SK-MEL-5 (cell line): ENCODE measurements around the gene CA9. TPM values are rescaled to one million over a fixed set of nuclear protein-coding genes. Genes with fewer than 3 reads are reported as not detected.

ENCODE experiments used
- DNase-seq: peaks from one replicate; pipeline ENCODE4 v3.0.0-alpha.2; 2016; ENCODE audit warnings: low read depth, low spot score
- in situ Hi-C: cut with HindIII; loops from 2 replicates; pipeline ENCODE4 v1.10.0; 2016; ENCODE audit warnings: low sequenced_read_pairs, high pct_unique_total_duplicates, low pct_unique_long_range_greater_than_20kb
- total RNA-seq: library from RNA; depleted of rRNA; stranded (reverse); fragments of >200 nt; shearing (Covaris generic); gene quantifications from 2 replicates; pipeline ENCODE4 v1.2.3, GENCODE V29; 2014

The CA9 gene
- total RNA-seq, 1 experiment from 2014 or later: 0.29 TPM

DNA sequence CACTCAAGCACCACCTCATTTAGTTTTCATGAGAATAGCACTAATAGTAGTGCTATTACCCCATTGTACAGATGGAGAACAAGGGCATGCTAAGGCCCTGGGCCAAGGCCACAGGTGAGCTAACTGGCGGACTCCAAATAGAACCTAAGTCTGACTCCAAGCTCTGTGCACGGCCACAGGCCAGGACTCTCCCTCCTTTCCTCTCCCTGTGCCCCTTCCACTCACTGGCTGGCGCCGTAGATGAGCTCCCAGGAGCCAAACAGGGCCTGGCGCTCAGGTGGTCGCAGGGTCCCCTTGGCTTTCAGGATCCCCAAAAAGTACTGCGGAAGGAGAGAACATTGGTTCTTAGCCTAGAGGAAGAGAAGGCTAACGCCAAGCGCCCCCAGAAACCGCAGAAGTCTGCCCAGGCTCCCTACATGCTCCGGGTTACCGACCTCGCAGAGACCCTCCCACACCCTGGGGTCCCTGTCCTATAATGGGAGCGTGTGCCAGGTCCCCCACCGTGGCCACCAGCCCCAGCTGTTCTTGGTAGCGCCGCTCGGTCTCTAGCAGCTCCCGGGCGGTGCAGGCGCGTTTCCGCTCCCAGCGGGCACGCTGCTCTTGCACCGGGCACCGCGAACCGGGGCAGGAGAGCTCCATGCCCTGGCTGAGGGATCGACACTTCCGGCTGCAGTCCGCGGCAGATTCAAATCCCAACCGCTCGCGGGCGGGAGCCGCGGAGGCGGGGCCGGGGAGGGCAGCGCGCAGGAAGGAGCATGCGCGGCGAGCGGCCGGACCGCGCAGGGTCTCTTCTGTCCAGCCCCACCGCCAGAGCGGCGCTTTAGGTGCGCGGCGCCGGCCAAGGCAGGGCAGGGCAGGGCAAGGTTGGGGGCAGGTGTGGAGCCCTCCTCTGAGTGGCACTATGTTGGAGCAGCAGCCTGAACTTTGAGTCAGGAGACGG, 8.9 kb upstream of the CA9 start, which contains the start of gene ARHGEF39:
Gene ARHGEF39 (minus strand): TSS at position 665 of the 940 bp plus-strand sequence. CDS start 26 bp downstream, at position 639.
- DNase-seq: peak; percentile 82
- in situ Hi-C loops: no loop called here

DNA sequence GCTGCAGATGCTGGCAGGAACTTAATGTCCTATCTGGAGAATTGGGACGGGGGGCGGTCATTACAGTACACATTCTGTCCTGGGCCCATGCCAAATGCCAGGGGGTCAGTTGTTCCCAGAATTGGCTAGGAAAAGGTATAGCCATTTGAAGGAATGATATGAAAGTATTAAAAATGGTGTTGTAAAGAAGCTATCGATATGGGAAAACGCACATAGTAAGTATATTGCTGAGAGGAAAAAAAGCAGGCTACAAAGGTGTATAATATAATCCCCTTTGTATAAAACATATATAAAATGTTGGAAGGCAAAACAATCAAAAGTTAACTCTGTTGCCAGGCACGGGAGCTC, 8.3 kb upstream of the CA9 start:
- DNase-seq: no peak
- in situ Hi-C loops: no loop called here

DNA sequence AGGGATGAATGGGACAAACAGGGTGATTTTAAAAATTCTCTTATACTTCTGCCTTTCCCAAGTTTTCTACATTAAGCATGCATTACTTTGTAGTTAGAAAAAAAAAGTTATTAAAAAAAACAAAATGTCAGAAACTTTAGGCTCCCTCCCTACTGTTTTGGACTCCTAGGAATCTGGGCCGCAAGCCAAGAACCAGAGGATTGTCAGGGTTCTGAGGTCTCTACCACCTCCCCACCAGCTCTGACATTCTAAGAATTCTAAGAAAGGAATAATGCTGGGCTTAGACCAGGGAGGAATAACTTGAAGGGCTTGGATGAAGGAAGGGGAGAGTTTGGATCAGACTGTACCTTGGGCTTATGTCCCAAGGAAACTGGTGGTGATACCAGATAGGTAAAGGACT, 7.7 kb upstream of the CA9 start:
- in situ Hi-C loops: no loop called here
- DNase-seq: no peak

DNA sequence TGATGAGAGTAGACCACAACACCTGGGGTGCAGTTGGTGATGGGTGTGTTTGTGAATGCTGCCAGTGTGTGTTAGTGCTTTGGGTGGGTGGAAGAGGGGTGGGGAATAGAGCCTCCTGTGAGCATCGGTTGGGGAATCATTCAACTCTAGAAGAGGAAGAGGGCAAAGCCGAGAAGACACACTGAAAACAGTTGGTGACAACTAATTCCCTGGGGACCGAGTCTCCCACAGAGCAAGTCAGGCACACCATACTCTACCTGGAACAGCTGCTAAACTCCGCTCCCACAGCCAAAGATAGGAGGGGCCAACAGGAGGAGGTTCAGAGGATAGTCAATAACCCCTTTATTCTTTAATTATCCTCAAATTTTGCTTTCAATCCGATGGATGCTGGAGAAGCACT, 7.2 kb upstream of the CA9 start:
- in situ Hi-C loops: no loop called here
- no peak for DNase-seq

DNA sequence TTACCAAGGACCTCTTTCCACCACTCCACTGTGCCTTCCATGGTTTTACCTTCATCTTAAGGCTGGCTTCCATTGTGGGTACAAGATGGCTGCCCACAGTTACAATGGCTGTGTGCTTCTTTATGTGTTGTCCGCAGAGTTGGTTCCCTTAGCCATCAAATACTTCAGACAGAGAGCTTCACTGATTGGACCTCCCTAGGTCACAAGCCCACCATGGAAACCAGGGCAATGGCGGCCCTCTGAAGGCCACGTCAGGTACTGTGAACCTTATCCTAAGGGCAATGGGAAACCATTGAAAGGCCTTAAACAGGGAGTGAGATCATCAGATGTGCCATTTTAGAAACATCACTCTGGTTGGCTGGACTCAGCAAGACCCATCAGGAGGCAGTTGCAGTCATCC, 5.8 kb upstream of the CA9 start:
- in situ Hi-C loops: no loop called here
- DNase-seq: no peak

DNA sequence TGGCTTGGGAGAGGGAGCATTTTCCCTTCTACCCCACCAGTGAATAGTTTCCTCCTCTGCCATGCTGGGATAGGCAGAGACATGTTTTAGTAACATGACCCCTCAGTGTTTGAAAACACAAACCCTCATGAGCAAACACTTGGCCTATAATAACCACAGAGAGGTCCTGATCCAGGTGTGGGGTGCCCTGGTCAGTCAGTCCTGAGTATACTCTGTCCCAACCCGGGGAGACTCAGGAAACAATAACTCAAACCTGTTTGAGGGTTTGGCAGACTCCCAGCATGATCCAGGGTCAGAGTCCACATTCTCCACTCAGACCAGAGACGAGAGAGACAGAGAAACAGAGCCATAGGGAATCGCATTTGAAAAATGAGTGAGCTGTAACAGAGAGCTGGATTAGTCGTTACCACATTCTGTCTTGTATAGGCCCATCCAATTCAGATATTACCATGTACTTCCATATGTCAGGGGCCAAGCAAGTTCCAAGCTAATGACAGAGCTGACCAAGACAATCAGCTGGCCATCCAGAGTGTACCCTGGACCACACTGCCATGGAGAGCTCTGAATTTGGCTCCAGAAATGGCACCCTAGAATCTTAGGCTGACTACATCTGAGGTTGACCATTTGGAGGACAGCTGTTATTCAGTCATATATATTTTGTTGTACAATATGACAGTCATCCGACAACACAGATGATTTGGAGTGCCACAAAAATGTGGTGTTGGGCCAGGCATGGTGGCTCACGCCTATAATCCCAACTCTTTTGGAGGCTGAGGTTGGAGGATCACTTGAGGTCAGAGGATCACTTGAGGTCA, 4.2 kb upstream of the CA9 start:
- in situ Hi-C loops: no loop called here

DNA sequence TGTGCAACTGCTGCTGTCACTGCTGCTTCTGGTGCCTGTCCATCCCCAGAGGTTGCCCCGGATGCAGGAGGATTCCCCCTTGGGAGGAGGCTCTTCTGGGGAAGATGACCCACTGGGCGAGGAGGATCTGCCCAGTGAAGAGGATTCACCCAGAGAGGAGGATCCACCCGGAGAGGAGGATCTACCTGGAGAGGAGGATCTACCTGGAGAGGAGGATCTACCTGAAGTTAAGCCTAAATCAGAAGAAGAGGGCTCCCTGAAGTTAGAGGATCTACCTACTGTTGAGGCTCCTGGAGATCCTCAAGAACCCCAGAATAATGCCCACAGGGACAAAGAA, 265 bp downstream of the CA9 start:
- DNase-seq: no peak
- in situ Hi-C loops: no loop called here

More for the DNA sequence above, 4.2 kb upstream of the CA9 start:
- DNase-seq: no peak

DNA sequence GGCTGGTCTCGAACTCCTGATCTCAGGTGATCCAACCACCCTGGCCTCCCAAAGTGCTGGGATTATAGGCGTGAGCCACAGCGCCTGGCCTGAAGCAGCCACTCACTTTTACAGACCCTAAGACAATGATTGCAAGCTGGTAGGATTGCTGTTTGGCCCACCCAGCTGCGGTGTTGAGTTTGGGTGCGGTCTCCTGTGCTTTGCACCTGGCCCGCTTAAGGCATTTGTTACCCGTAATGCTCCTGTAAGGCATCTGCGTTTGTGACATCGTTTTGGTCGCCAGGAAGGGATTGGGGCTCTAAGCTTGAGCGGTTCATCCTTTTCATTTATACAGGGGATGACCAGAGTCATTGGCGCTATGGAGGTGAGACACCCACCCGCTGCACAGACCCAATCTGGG, 1.5 kb downstream of the CA9 start:
- no peak for DNase-seq
- in situ Hi-C loops: no loop called here

DNA sequence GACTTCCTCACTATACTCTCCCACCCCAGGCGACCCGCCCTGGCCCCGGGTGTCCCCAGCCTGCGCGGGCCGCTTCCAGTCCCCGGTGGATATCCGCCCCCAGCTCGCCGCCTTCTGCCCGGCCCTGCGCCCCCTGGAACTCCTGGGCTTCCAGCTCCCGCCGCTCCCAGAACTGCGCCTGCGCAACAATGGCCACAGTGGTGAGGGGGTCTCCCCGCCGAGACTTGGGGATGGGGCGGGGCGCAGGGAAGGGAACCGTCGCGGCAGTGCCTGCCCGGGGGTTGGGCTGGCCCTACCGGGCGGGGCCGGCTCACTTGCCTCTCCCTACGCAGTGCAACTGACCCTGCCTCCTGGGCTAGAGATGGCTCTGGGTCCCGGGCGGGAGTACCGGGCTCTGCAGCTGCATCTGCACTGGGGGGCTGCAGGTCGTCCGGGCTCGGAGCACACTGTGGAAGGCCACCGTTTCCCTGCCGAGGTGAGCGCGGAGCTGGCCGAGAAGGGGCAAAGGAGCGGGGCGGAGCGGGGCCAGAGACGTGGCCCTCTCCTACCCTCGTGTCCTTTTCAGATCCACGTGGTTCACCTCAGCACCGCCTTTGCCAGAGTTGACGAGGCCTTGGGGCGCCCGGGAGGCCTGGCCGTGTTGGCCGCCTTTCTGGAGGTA, 2.1 kb downstream of the CA9 start:
- no peak for DNase-seq
- in situ Hi-C loops: no loop called here

DNA sequence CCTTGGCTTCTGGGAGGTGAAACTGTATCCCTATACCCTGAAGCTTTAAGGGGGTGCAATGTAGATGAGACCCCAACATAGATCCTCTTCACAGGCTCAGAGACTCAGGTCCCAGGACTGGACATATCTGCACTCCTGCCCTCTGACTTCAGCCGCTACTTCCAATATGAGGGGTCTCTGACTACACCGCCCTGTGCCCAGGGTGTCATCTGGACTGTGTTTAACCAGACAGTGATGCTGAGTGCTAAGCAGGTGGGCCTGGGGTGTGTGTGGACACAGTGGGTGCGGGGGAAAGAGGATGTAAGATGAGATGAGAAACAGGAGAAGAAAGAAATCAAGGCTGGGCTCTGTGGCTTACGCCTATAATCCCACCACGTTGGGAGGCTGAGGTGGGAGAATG, 5.4 kb downstream of the CA9 start:
- in situ Hi-C loops: no loop called here
- no peak for DNase-seq

DNA sequence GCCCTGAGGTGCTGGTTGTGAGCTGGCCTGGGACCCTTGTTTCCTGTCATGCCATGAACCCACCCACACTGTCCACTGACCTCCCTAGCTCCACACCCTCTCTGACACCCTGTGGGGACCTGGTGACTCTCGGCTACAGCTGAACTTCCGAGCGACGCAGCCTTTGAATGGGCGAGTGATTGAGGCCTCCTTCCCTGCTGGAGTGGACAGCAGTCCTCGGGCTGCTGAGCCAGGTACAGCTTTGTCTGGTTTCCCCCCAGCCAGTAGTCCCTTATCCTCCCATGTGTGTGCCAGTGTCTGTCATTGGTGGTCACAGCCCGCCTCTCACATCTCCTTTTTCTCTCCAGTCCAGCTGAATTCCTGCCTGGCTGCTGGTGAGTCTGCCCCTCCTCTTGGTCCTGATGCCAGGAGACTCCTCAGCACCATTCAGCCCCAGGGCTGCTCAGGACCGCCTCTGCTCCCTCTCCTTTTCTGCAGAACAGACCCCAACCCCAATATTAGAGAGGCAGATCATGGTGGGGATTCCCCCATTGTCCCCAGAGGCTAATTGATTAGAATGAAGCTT, 6.1 kb downstream of the CA9 start:
- in situ Hi-C loops: no loop called here
- DNase-seq: no peak

DNA sequence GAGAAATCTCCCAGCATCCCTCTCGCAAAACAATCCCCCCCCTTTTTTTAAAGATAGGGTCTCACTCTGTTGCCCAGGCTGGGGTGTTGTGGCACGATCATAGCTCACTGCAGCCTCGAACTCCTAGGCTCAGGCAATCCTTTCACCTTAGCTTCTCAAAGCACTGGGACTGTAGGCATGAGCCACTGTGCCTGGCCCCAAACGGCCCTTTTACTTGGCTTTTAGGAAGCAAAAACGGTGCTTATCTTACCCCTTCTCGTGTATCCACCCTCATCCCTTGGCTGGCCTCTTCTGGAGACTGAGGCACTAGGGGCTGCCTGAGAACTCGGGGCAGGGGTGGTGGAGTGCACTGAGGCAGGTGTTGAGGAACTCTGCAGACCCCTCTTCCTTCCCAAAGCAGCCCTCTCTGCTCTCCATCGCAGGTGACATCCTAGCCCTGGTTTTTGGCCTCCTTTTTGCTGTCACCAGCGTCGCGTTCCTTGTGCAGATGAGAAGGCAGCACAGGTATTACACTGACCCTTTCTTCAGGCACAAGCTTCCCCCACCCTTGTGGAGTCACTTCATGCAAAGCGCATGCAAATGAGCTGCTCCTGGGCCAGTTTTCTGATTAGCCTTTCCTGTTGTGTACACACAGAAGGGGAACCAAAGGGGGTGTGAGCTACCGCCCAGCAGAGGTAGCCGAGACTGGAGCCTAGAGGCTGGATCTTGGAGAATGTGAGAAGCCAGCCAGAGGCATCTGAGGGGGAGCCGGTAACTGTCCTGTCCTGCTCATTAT, 6.8 kb downstream of the CA9 start:
- no peak for DNase-seq
- in situ Hi-C loops: no loop called here

DNA sequence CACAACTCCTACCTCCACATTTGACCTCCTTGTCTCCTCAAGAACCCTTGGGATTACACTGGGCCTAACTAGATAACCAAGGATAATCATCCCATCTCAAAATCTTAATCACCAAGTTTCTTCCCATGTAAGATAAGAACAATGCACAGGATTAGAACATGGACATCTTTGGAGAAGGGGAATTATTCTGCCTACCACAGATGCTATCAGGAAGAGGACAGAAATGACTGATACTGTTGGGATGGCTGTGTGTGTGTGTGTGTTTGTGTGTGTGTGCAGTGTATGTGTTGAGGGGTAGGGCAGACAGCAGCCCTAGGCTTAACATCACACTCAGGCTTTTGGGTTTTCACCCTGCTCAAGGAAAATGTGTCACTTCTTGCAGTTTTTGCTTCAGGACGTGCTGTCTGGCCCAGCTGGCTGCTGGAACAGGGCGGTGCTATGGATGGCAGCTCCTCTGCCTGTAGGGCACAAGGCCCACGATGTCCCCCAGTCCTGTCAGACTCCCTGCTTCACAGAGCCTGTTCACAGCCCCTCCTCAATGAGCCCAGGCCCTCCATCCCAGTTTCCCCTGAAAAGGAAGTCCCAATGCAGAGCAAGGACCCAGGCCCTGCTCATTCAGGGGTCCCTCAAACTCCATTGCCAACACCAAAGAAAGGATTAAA, 7.7 kb downstream of the CA9 start:
- no peak for DNase-seq
- in situ Hi-C loops: no loop called here

DNA sequence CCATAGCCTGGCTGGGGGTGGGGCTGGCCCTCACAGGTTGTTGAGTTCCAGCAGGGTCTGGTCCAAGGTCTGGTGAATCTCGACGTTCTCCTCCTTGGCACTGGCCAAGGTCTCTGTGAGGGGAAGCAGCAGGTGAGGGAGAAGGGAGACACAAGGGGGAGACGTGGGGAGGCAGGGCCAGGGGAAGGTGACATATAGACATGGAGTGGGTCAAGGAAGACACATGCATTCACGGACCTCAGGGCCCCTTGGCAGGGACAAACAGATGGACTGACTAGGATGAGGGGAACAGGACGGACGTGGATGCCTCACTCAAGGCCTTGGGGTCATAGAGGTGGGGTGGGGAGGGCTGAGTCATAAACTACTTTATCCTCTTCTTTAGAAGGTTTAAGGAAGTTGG, 8.3 kb downstream of the CA9 start:
- in situ Hi-C loops: no loop called here
- no peak for DNase-seq

DNA sequence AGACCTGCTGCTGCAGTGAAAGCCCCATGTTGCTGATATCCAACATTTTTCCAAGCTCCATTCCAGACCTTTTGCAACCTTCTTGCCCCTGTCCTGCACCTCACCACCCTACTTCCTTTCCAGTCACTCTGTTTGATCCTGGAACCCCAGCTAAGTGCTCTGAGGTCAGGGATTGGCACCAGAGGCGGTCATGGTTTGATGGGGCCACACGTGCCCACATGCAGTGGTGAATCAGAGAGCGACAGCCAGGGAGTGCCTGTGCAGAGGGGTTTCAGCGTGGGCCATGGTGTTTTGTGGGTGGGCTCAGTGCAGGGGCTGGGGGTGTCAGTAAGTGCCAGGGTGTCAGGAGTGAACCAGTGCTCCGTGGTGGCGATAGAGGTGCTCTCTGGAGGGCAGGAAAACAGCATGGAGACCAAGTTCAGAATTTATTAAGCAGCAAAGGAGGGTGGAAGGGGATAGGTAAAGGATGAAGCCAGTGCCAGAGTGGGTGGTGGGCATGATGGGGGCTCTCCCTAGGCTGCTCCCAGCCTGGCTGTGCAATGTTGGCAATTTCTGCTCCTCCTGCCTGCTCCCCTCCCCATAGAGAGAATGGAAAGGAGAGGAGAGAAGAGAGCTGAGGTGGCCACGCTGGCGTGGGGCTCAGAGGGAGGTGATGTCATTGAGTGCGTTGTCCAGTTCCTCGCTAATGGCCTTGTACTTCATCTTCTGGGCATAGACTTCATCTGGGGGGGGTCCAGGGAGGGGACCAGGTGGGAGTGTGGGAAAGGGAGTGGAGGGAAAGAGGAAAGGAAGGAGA, 9.0 kb downstream of the CA9 start:
- DNase-seq: no peak
- in situ Hi-C loops: no loop called here

DNA sequence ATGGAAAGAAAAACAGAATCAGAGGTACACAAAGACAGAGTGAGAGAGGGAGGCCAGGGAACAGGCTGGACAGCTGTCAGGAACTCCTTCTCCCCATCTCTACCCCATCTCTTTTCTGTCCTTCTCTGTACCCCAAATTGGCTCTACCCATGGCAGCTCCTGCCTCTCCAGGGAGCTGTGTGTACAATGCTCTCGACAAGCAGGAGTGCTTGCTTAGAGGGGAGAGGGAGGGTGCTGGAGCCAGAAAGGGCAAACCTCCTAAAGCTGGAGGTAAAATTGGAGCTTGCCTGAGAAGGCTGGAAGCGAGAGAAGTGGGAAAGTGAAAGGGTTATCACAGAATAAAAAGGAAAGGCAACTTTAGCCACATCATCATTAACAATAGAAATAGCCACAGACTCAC, 9.6 kb downstream of the CA9 start:
- in situ Hi-C loops: no loop called here

More for the DNA sequence above, 9.6 kb downstream of the CA9 start:
- no peak for DNase-seq
